OCI-LY1 (cell line): Measurements from ENCODE around the gene BASP1.

ENCODE experiments used
- H2AFZ ChIP-seq: fragments of 200-600 bp; sonication (generic), shearing (Covaris generic); 2 replicates; pipeline ENCODE4 v1.6.0; 2014; ENCODE audit warnings: antibody characterized with exemption, mild to moderate bottlenecking, low read length
- H3F3A ChIP-seq: fragments of 200-600 bp; sonication (generic), shearing (Covaris generic); 2 replicates; pipeline ENCODE4 v1.6.0; 2014; ENCODE audit warnings: mild to moderate bottlenecking, antibody characterized with exemption, low read length, moderate library complexity; ENCODE audit not compliant: insufficient read depth
- H3K27ac ChIP-seq: fragments of 200-600 bp; sonication (generic); 2 replicates; pipeline ENCODE4 v1.5.1; 2014; ENCODE audit warnings: low read length, mixed run types, mild to moderate bottlenecking, low read depth; ENCODE audit not compliant: poor library complexity, severe bottlenecking
- H3K27me3 ChIP-seq: fragments of 200-600 bp; sonication (generic); 2 replicates; pipeline ENCODE4 v1.6.0; 2014; ENCODE audit warnings: antibody characterized with exemption, mild to moderate bottlenecking, low read length, moderate library complexity; ENCODE audit not compliant: insufficient read depth
- H3K36me3 ChIP-seq: fragments of 200-600 bp; sonication (generic); 2 replicates; pipeline ENCODE4 v1.6.1; 2014; ENCODE audit warnings: mild to moderate bottlenecking, antibody characterized with exemption, low read length, moderate library complexity, mixed read lengths; ENCODE audit not compliant: insufficient read depth
- H3K4me1 ChIP-seq: fragments of 200-600 bp; sonication (generic); 2 replicates; pipeline ENCODE4 v1.5.1; 2014; ENCODE audit warnings: mild to moderate bottlenecking, low read length, moderate library complexity; ENCODE audit not compliant: insufficient read depth, severe bottlenecking
- H3K4me2 ChIP-seq: fragments of 200-600 bp; sonication (generic), shearing (Covaris generic); 2 replicates; pipeline ENCODE4 v1.6.1; 2014; ENCODE audit warnings: low read length
- H3K4me3 ChIP-seq: fragments of 200-600 bp; sonication (generic); 2 replicates; pipeline ENCODE4 v1.5.1; 2014; ENCODE audit warnings: low read length, low read depth, mild to moderate bottlenecking, mixed read lengths; ENCODE audit not compliant: poor library complexity, severe bottlenecking
- H3K79me2 ChIP-seq: fragments of 200-600 bp; shearing (Covaris generic); 2 replicates; pipeline ENCODE4 v1.6.1; 2016; ENCODE audit warnings: mixed run types, low read length, mixed read lengths; ENCODE audit not compliant: insufficient read depth
- H3K9ac ChIP-seq: fragments of 200-600 bp; sonication (generic), shearing (Covaris generic); 2 replicates; pipeline ENCODE4 v1.6.1; 2014; ENCODE audit warnings: mild to moderate bottlenecking, low read length, mixed read lengths
- H3K9me2 ChIP-seq: fragments of 200-600 bp; sonication (generic), shearing (Covaris generic); 2 replicates; pipeline ENCODE4 v1.6.1; 2014; ENCODE audit warnings: low read depth, mild to moderate bottlenecking, low read length, mixed read lengths
- H3K9me3 ChIP-seq: fragments of 200-600 bp; shearing (Covaris generic); 2 replicates; pipeline ENCODE4 v1.6.1; 2014; ENCODE audit warnings: low read length, mixed read lengths
- H4K20me1 ChIP-seq: fragments of 200-600 bp; sonication (generic), shearing (Covaris generic); 2 replicates; pipeline ENCODE4 v1.6.0; 2016; ENCODE audit warnings: mild to moderate bottlenecking, low read length; ENCODE audit not compliant: insufficient read depth
- EZH2 ChIP-seq: fragments of 200-600 bp; sonication (generic), shearing (Covaris generic); IDR thresholded peaks from 2 replicates; pipeline ENCODE4 v1.8.0; 2017; ENCODE audit warnings: borderline replicate concordance, mixed run types, mild to moderate bottlenecking, antibody characterized with exemption, low read length, moderate library complexity, mixed read lengths
- TF ChIP-seq, protein P1 (sequence below): fragments of 200-600 bp; sonication (generic), shearing (Covaris generic); IDR thresholded peaks from 2 replicates; pipeline ENCODE4 v1.5.1; 2017; ENCODE audit warnings: mild to moderate bottlenecking, antibody characterized with exemption, low read length, moderate library complexity, mixed read lengths

Gene BASP1

DNA sequence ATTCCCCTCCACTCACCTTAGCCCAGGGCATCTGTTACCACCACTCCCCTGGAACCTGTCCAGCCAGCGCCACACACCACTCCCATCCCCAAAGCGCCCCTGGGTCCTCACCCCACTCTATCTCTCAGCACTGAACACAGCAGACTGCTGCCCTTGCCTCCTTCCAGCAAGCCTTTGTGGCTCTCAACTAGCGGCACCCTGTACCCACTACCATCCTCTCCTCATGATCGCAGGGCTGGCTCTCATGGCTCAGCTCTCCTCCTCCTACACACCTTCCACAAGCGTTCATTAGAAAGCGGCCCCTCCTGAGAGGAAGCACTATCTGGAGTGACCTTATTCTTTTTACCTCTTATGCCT is 13.3 kb upstream of the BASP1 start:
- Histone ChIP-seq H3K9ac (no peak overlapping the region), H2AFZ (no peak overlapping the region), H3K9me3 (no peaks in the 10 kb centered on the region), H3K9me2 (no peaks in the 10 kb centered on the region), H3K27ac (no peak overlapping the region), H3K27me3 (no peaks in the 10 kb centered on the region), H3K4me3 (no peak overlapping the region), H3K36me3 (no peaks in the 10 kb centered on the region), H4K20me1 (no peaks in the 10 kb centered on the region), H3K4me1 (no peaks in the 10 kb centered on the region), H3K4me2 (no peak overlapping the region), H3K79me2 (no peaks in the 10 kb centered on the region), H3F3A (no peaks in the 10 kb centered on the region)
- TF ChIP-seq, protein P1, sequence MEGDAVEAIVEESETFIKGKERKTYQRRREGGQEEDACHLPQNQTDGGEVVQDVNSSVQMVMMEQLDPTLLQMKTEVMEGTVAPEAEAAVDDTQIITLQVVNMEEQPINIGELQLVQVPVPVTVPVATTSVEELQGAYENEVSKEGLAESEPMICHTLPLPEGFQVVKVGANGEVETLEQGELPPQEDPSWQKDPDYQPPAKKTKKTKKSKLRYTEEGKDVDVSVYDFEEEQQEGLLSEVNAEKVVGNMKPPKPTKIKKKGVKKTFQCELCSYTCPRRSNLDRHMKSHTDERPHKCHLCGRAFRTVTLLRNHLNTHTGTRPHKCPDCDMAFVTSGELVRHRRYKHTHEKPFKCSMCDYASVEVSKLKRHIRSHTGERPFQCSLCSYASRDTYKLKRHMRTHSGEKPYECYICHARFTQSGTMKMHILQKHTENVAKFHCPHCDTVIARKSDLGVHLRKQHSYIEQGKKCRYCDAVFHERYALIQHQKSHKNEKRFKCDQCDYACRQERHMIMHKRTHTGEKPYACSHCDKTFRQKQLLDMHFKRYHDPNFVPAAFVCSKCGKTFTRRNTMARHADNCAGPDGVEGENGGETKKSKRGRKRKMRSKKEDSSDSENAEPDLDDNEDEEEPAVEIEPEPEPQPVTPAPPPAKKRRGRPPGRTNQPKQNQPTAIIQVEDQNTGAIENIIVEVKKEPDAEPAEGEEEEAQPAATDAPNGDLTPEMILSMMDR = no peak
- TF ChIP-seq EZH2 = no peak

DNA sequence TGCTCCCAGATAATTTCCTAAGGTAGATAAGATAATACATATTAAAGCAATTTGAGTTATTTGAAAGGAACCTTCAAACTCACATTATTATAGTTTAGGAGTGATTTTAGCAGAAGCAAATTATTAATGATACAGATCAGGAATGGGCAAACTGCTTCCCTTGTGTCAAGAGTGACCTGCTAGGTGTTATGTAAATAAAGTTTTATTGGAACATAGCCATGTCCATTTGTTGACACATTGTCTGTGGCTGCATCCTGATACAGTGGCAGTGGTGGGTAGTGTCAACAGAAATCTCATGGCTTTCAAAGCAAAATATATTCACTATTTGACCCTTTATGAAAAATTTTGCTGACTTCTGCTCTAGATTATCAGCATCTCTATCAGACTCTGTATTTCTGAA is 11.4 kb upstream of the BASP1 start:
- Histone ChIP-seq H3K36me3 (no peaks in the 10 kb centered on the region), H3K4me1 (no peaks in the 10 kb centered on the region), H3K4me2 (no peak overlapping the region), H3K79me2 (no peaks in the 10 kb centered on the region), H3K9me2 (no peaks in the 10 kb centered on the region), H3K27ac (no peak overlapping the region), H3F3A (no peaks in the 10 kb centered on the region), H3K9me3 (no peaks in the 10 kb centered on the region), H3K9ac (no peak overlapping the region), H3K27me3 (no peaks in the 10 kb centered on the region), H2AFZ (no peak overlapping the region), H3K4me3 (no peak overlapping the region), H4K20me1 (no peaks in the 10 kb centered on the region)
- TF ChIP-seq EZH2 = no peak
- TF ChIP-seq, protein P1 = no peak

DNA sequence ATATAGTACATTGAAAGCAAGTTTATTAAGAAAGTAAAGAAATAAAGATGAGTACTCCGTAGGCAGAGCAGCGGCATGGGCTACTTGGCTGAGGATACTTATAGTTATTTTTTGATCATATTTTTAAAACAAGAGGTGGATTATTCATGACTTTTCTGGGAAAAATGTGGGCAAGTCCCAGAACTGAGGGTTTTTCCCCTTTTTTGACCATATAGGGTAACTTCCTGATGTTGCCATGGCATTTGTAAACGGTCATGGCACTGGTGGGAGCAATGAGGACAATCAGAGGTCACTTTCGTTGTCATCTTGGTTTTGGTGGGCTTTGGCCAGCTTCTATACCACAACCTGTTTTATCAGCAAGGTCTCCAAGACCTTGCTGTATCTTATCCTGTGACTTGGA is 5.2 kb upstream of the BASP1 start:
- H4K20me1 ChIP-seq = no peaks in the 10 kb centered on the region
- H3K36me3 ChIP-seq = no peaks in the 10 kb centered on the region
- H3K27ac ChIP-seq = no peak overlapping the region
- H3K4me1 ChIP-seq = peaks cover 38% of the 10 kb centered on the region
- no peak overlapping the region for H3K4me3 ChIP-seq
- H3K27me3 ChIP-seq = no peaks in the 10 kb centered on the region; the same call in 1 of the 2 replicates
- TF ChIP-seq, protein P1 = no peak
- H3K4me2 ChIP-seq = no peak overlapping the region
- H3K9me3 ChIP-seq = no peaks in the 10 kb centered on the region
- no peaks in the 10 kb centered on the region for H3K79me2 ChIP-seq
- no peaks in the 10 kb centered on the region for H3K9me2 ChIP-seq
- no peaks in the 10 kb centered on the region for H3F3A ChIP-seq
- H3K9ac ChIP-seq = no peak overlapping the region
- no peak overlapping the region for H2AFZ ChIP-seq
